MG63 (cell line): ENCODE data around the gene KMO. TPM values are rescaled to one million over a fixed set of nuclear protein-coding genes. Genes with fewer than 3 reads are reported as not detected.

Source experiments
- DNase-seq: peaks from one replicate; pipeline ENCODE4 v3.0.0-alpha.2; 2020
- H3K27me3 ChIP-seq: fragments of 250-450 bp; sonication (Bioruptor Pico); 2 replicates; pipeline ENCODE4 v1.5.1; 2020; ENCODE audit warnings: mild to moderate bottlenecking, moderate library complexity
- H3K36me3 ChIP-seq: fragments of 250-450 bp; sonication (Bioruptor Pico); 2 replicates; pipeline ENCODE4 v1.5.1; 2020; ENCODE audit warnings: mild to moderate bottlenecking, moderate library complexity
- H3K4me3 ChIP-seq: fragments of 250-450 bp; sonication (Bioruptor Pico); 2 replicates; pipeline ENCODE4 v1.5.1; 2020; ENCODE audit warnings: mild to moderate bottlenecking, moderate library complexity
- H3K9me3 ChIP-seq: fragments of 250-450 bp; sonication (Bioruptor Pico); 2 replicates; pipeline ENCODE4 v1.5.1; 2020; ENCODE audit warnings: mild to moderate bottlenecking, moderate library complexity
- total RNA-seq: library from RNA; depleted of rRNA; stranded (reverse); fragments of >200 nt; shearing (Covaris generic); gene quantifications from 2 replicates; pipeline ENCODE4 v1.2.3, GENCODE V29; 2014; ENCODE audit warnings: low replicate concordance

The KMO gene
- total RNA-seq, 1 experiment from 2014 or later = not detected

GRCh38 chr1:241607497-241607896, 75.3 kb downstream of the KMO start:
- H3K4me3 ChIP-seq = no peak overlapping the region
- no peak for DNase-seq
- no peaks in the 10 kb centered on the region for H3K9me3 ChIP-seq
- no peaks in the 10 kb centered on the region for H3K36me3 ChIP-seq
- H3K27me3 ChIP-seq = no peaks in the 10 kb centered on the region; the same call in none of the 2 replicates

- no peak overlapping the region for H3K4me3 ChIP-seq
- no peaks in the 10 kb centered on the region; the same call in none of the 2 replicates for H3K27me3 ChIP-seq
- H3K36me3 ChIP-seq = no peaks in the 10 kb centered on the region
- H3K9me3 ChIP-seq = no peaks in the 10 kb centered on the region
- no peak for DNase-seq
Observed at GRCh38 chr1:241608379-241609033, 76.3 kb downstream of the KMO start.

DNA sequence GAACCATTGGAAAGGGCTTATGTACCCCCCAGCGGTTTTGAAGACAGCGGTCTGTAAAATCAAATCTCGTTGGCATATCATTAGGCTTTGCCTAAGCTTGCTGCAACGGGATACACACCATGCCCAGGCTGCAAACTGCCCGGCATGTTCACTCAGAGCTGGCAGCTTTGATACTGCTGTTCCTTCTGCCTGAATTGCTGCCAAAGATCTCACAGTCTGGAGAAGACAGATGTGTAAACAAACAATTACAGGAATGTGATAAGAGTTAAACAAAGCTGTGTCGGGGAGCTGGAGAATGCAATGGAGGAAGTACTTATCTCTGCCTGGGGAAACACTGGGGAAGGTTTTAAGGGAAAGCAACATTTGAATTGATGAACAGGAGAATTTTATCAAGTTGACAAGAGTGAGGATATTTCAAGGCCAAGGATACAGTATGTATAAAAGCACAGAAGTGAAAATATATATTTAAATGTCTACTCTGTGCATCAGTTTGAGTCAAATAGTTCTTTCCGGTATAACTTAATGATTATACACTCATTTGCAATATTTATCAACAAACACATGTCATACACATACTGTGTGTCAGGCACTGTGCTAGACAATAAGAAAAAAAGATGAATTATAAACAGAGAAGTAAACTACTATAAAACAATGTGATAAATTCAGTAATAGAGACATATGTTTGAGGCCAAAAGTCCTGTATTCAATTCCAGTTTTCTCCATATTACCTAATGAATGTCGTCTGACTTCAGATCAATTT, 78.1 kb downstream of the KMO start:
- H3K9me3 ChIP-seq = no peaks in the 10 kb centered on the region
- H3K27me3 ChIP-seq = no peaks in the 10 kb centered on the region; the same call in none of the 2 replicates
- peak; percentile 70 for DNase-seq
- H3K36me3 ChIP-seq = no peaks in the 10 kb centered on the region
- no peak overlapping the region for H3K4me3 ChIP-seq

- Histone ChIP-seq H3K9me3 (no peaks in the 10 kb centered on the region), H3K4me3 (no peak overlapping the region), H3K27me3 (no peaks in the 10 kb centered on the region; the same call in 1 of the 2 replicates), H3K36me3 (no peaks in the 10 kb centered on the region)
- no peak for DNase-seq
Observed at GRCh38 chr1:241611063-241611462, 78.9 kb downstream of the KMO start.

DNA sequence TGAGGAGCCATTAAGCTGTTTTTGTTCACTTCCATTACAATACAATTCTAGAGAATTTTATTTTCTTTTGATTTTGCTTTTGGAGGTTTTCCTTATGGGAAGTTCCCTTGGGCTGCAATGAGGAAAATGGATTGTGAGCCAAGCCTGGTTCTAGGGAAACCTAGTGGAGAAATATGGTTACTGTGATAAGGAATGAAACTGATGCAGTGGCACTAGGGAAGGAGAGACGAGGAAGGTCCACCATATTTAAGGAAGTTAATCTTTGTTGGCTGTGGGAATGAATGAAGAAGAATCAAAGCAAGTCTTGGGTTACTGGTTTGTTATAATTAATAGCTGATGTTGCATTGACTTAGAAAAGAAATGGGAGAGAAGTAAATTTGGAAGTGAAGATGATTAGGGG, 79.6 kb downstream of the KMO start:
- no peak for DNase-seq
- H3K4me3 ChIP-seq = no peak overlapping the region
- H3K36me3 ChIP-seq = no peaks in the 10 kb centered on the region
- H3K9me3 ChIP-seq = no peaks in the 10 kb centered on the region
- H3K27me3 ChIP-seq = no peaks in the 10 kb centered on the region; the same call in 1 of the 2 replicates

GRCh38 chr1:241612533-241613477, 80.6 kb downstream of the KMO start:
- H3K36me3 ChIP-seq = no peaks in the 10 kb centered on the region
- H3K4me3 ChIP-seq = no peak overlapping the region
- peak; percentile 43 for DNase-seq
- H3K9me3 ChIP-seq = no peaks in the 10 kb centered on the region
- no peaks in the 10 kb centered on the region; the same call in 1 of the 2 replicates for H3K27me3 ChIP-seq

GRCh38 chr1:241614144-241614543, 82.0 kb downstream of the KMO start:
- Histone ChIP-seq H3K27me3 (no peaks in the 10 kb centered on the region; the same call in 1 of the 2 replicates), H3K9me3 (no peaks in the 10 kb centered on the region), H3K36me3 (no peaks in the 10 kb centered on the region), H3K4me3 (no peak overlapping the region)
- DNase-seq = no peak

DNA sequence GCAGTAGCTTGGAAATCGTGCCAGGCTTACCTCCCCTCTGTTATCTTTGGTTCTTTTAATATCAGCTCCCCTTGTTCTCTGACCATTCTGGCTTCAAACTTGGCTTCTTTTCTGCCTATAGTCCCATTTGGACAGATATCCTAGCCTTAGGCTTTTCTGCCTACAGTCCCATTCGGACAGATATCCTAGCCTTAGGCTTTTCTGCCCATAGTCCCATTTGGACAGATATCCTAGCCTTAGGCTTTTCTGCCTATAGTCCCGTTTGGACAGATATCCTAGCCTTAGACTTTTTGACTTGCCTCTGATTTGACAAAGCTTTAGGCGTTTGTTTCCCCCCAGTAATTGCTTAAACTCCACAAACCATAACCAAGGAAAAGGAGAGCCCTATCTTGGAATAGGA, 82.4 kb downstream of the KMO start:
- H3K36me3 ChIP-seq = no peaks in the 10 kb centered on the region
- no peak overlapping the region for H3K4me3 ChIP-seq
- no peaks in the 10 kb centered on the region; the same call in 1 of the 2 replicates for H3K27me3 ChIP-seq
- no peaks in the 10 kb centered on the region for H3K9me3 ChIP-seq
- no peak for DNase-seq

DNA sequence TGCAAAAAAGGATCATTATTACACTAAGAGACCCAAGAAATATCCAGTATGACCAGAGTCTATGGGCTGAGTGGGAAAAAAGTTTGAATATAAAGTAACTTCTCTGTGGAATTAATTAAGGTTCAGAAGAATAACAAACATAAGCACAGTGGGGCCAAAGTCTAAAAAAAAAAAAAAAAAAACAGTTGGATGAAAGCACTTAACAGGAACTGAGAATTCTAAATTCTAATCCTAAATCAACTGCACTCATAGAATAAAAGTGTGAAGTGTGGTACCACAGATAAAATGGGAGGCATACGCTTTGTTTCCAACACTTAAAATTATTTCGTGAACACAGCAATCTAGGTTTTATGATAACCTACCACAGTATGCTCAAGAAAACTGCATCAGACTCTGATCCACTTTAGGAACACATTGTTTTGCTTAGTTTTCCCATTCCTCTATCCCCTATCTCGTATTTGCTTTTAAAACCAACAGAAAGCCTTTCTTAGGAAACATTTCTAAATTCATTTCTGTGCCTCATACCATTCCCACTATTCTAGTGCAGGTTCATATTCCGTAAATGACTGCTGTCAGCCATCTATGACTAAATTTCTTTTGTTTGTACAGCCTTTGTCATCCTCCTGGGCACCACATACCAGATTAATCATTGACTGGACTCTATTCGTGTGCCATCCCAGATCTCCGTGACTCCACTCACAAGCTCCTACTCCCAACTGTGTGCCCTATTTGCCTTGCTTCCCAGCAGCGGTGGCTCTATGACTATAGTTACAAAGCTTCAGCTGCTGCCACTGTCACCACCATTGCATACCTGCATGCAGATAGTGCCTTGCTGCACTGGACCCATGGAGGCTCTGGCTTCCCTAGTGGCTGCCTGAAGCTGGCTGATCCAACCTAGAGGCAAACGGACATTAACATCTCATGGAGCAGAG, 83.1 kb downstream of the KMO start:
- Histone ChIP-seq H3K27me3 (no peaks in the 10 kb centered on the region), H3K9me3 (no peaks in the 10 kb centered on the region), H3K4me3 (no peak overlapping the region), H3K36me3 (no peaks in the 10 kb centered on the region)
- DNase-seq = peak; percentile 37

GRCh38 chr1:241617426-241617825, 85.2 kb downstream of the KMO start:
- H3K36me3 ChIP-seq = no peaks in the 10 kb centered on the region
- no peak for DNase-seq
- H3K27me3 ChIP-seq = no peaks in the 10 kb centered on the region
- H3K4me3 ChIP-seq = no peak overlapping the region
- H3K9me3 ChIP-seq = no peaks in the 10 kb centered on the region

- H3K27me3 ChIP-seq = no peaks in the 10 kb centered on the region
- no peaks in the 10 kb centered on the region for H3K9me3 ChIP-seq
- no peak overlapping the region for H3K4me3 ChIP-seq
- H3K36me3 ChIP-seq = no peaks in the 10 kb centered on the region
- peak; percentile 73 for DNase-seq
Observed at GRCh38 chr1:241622669-241623068, 90.5 kb downstream of the KMO start.

DNA sequence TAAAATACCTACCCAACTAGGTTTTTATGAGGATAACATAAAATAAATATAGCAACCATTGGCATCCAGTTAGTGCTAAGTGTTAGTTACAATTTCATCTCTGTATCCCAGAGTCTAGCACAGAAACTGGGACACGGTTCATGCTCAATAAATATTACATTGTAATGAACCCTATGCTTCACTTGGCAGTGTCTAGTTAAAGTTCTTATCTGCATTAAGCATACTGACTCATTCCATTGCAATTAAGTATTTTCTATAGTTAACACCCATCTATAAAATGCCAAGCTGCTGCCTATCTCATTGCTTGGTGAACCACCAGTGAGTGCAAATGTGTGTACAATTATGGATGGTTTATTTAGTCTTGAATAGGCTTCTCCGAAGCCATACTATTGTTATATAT, 92.8 kb downstream of the KMO start:
- H3K9me3 ChIP-seq = no peaks in the 10 kb centered on the region
- H3K27me3 ChIP-seq = no peaks in the 10 kb centered on the region
- no peak for DNase-seq
- no peaks in the 10 kb centered on the region for H3K36me3 ChIP-seq
- H3K4me3 ChIP-seq = no peak overlapping the region

DNA sequence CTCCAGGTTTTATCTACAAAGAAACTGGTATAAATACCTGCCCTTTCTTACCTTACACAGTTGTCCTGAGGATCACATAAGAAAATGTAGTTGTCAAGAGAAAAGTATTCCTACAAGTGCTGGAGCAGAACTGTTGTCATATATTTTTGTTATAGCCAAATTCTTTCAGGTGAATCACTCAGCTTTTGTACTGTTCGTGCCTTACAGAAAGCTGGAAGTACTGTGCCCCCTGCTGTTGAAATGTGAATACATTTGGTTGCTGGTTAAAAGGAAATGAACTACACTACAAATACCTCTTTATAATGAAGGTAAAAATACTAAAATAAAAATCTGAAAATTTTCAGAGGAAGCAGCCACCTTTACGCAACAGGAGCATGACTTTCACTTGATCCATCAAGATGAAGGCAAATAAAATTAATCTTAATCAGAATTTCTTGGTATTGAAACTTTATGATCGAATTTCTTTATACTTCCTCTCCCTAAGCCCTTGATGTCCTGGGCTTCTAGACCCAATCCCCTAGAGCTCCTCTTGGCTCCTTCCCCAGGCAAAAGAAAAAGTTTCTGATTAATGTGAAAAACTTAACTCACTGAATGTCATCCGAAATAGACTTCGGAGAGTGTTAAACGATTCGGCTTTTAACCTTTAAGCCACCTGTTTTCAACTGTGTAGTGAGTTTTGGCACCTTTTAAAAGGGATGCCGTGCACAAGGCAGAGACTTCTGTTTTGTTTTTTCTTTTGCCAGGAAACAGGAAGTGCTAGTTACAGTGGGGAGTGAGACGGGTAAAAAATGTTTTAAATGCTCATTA, 95.5 kb downstream of the KMO start:
- no peaks in the 10 kb centered on the region for H3K27me3 ChIP-seq
- no peaks in the 10 kb centered on the region for H3K36me3 ChIP-seq
- no peak overlapping the region for H3K4me3 ChIP-seq
- no peaks in the 10 kb centered on the region for H3K9me3 ChIP-seq
- DNase-seq = peak; percentile 35

GRCh38 chr1:241630005-241630404, 97.8 kb downstream of the KMO start:
- 0 out of 2 replicates have a peak, but pooled peaks cover under 1% of the 10 kb centered on the region for H3K36me3 ChIP-seq
- no peak for DNase-seq
- H3K9me3 ChIP-seq = no peaks in the 10 kb centered on the region
- no peaks in the 10 kb centered on the region for H3K27me3 ChIP-seq
- no peak overlapping the region for H3K4me3 ChIP-seq

- no peak overlapping the region for H3K4me3 ChIP-seq
- no peaks in the 10 kb centered on the region for H3K27me3 ChIP-seq
- 0 out of 2 replicates have a peak, but pooled peaks cover 4% of the 10 kb centered on the region for H3K36me3 ChIP-seq
- DNase-seq = no peak
- H3K9me3 ChIP-seq = no peaks in the 10 kb centered on the region
Observed at GRCh38 chr1:241630476-241630875, 98.3 kb downstream of the KMO start.
